ENCODE data around the gene ZDHHC9. TPM values are rescaled to one million over a fixed set of nuclear protein-coding genes. Genes with fewer than 3 reads are reported as not detected.

The ZDHHC9 gene
- total RNA-seq, 2 experiments from 2014 or later = 4.7 to 5.4 TPM

DNA sequence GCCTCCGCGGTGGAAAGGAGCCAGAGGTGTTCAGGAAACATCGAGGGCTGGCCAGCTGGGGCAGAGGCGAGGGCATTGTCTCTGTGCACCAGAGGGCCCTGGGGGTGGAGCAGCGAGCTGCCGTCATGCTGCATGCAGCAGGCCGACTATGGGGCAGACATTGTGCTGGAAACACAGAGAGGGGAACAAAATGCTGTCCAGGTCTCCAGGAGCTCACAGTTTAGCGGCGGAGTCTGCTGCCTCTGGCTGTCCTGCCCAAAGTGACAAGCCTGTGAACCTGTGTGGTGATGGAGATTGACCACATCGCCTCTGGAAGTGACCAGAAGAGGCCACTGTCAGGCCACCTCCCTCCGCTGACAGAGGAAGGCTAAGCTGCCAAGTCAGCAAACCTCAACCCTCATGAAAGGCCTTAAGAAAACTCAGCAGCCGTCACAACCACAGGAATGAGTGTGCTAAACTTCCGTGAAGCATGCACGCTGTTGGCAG is 84.1 kb downstream of the ZDHHC9 start:
- peak overlapping the region; percentile 28 for H3K4me3 Mint-ChIP-seq
- peaks cover 4% of the 10 kb centered on the region for H3K36me3 Mint-ChIP-seq (ENCODE audit: low read depth)
- H3K27me3 Mint-ChIP-seq (ENCODE audit: low read depth) = no peaks in the 10 kb centered on the region
- ATAC-seq = peak; percentile 77
- POLR2A ChIA-PET = interaction anchor here (0.7 to 8.0 kb wide), 7 partner anchors 8 to 33 kb away, joined by 3 to 165 read pairs (median 6); partner anchors contain the start of gene SASH3
- H3K27ac Mint-ChIP-seq = peak overlapping the region; percentile 89
- H3K9me3 Mint-ChIP-seq (ENCODE audit: insufficient read depth) = no peaks in the 10 kb centered on the region
- H3K4me1 Mint-ChIP-seq (ENCODE audit: low read depth) = peaks cover 75% of the 10 kb centered on the region
- CTCF ChIA-PET = interaction anchor here (0.9 to 2.9 kb wide), 12 partner anchors 9 to 146 kb away, joined by 3 to 40 read pairs (median 8); partner anchors contain the start of genes SASH3 and UTP14A
- peak; percentile 76 for DNase-seq

DNA sequence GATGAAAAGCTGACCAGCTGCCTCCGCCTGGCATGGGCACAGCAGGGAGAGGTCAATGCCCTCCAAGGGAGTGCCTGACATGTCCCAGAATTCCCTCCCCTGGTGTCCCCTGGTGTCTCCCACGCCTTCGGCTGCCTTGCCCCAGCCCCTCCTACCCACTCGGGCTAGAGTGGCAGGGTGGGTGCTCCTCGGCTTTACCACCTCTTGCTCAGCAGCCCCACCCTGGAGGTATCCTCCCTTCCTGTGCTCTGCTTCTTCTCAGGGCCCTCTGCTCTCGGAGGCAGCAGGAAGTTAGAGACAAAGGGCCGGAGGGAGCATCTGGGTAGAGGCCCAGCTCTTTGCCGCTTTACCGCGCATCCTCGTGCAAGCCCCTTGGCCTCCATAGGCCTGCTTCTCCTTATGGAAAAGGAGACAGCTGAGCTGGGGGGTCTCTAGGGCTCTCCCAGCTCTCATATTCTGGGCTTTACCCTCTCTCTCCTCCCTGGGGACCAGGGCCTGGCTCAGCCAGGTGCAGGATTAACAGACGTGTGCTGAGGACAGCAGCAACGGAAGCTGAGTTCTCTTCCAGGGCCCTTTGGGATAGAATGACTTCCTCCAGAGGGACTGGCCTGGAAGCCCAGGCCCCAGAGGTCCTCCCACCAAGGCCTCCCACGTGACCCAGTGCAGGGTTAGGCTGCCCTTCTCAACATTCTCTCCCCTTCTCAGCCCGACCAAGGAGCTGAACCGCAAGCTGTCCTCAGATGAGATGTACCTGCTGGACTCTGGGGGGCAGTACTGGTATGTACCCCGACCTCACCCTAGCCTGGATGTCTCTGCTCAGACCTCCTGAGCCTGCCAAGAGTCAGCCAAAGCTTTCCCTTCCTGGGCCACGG is 87.7 kb downstream of the ZDHHC9 start:
- ATAC-seq = peak; percentile 47
- POLR2A ChIA-PET = interaction anchor here (0.7 to 8.0 kb wide), 8 partner anchors 12 to 150 kb away, joined by 3 to 165 read pairs (median 5); partner anchors contain the start of gene SASH3
- peak overlapping the region; percentile 85 for H3K27ac Mint-ChIP-seq
- peaks cover 84% of the 10 kb centered on the region for H3K4me1 Mint-ChIP-seq (ENCODE audit: low read depth)
- peak overlapping the region; percentile 71 for H3K4me3 Mint-ChIP-seq
- H3K36me3 Mint-ChIP-seq (ENCODE audit: low read depth) = no peaks in the 10 kb centered on the region
- peak; percentile 56 for DNase-seq
- no peaks in the 10 kb centered on the region for H3K9me3 Mint-ChIP-seq (ENCODE audit: insufficient read depth)
- CTCF ChIA-PET = interaction anchor here (0.7 to 4.1 kb wide), 31 partner anchors 10 to 272 kb away, joined by 3 to 23 read pairs (median 4); partner anchors contain the start of genes APLN, UTP14A and XPNPEP2
- H3K27me3 Mint-ChIP-seq (ENCODE audit: low read depth) = no peaks in the 10 kb centered on the region

GRCh38 chrX:129754056-129755024 is 89.3 kb downstream of the ZDHHC9 start:
- peak overlapping the region; percentile 54 for H3K27ac Mint-ChIP-seq
- H3K4me3 Mint-ChIP-seq = peak overlapping the region; percentile 8
- DNase-seq (no peak), ATAC-seq (no peak)
- H3K4me1 Mint-ChIP-seq (ENCODE audit: low read depth) = peaks cover 69% of the 10 kb centered on the region
- ChIA-PET POLR2A (interaction anchor here (0.6 to 8.0 kb wide), 5 partner anchors 18 to 152 kb away, joined by 3 to 165 read pairs (median 3); partner anchors contain the start of genes SASH3 and UTP14A), CTCF (interaction anchor here (0.9 to 4.1 kb wide), 23 partner anchors 8 to 156 kb away, joined by 3 to 23 read pairs (median 6); partner anchors contain the start of genes APLN, SASH3 and XPNPEP2)
- no peaks in the 10 kb centered on the region for H3K9me3 Mint-ChIP-seq (ENCODE audit: insufficient read depth)
- H3K36me3 Mint-ChIP-seq (ENCODE audit: low read depth) = no peaks in the 10 kb centered on the region
- H3K27me3 Mint-ChIP-seq (ENCODE audit: low read depth) = no peaks in the 10 kb centered on the region

Other genes with a start within 250 kb of the ZDHHC9 start
- 1 to 10 TPM; 2.1 to 2.7 TPM for gene APLN, start 188.9 kb downstream of the ZDHHC9 start, total RNA-seq
- 1 to 10 TPM; 1.6 to 1.7 TPM for gene XPNPEP2, start 104.9 kb downstream of the ZDHHC9 start, total RNA-seq
- 100 to 1,000 TPM; 286 to 303 TPM for gene SASH3, start 63.9 kb downstream of the ZDHHC9 start, total RNA-seq
- 10 to 100 TPM; 28.1 to 29.7 TPM for gene UTP14A, start 62.3 kb upstream of the ZDHHC9 start, total RNA-seq
- gene BCORL1, start 138.7 kb upstream of the ZDHHC9 start, total RNA-seq = 10 to 100 TPM in 1 of 2 experiments, 1 to 10 TPM in 1; 9.7 to 10.9 TPM